CMK (cell line): ENCODE data around the gene MTMR12.
"Not testable (repeated sequence)": the region's sequence is repeated elsewhere in the genome, so short reads cannot be mapped to it uniquely, and the experiment has no call there.

Source experiments
- DNase-seq: peaks from one replicate; pipeline ENCODE4 v3.0.0-alpha.2; 2010; ENCODE audit warnings: low read depth

Gene MTMR12

DNA sequence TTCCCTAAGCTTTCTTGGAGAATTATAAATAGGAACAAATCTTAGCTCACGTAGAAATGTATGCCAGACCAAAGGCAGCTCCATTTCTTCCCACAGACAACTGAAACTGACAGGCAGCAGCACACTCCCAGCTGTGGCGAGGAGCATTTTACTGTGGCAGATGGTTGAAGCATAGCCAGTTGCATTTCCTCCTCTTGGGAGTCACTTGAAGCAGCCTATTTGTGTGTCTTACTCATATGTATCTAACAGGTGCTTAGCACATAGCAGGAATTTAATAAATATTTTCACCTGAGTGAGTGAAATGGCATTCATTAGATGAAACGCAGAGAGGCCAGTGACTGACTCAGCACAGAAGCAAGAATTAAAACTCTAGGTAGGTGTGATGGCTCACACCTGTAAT lies 12.3 kb upstream of the MTMR12 start:
- DNase-seq, result no peak

DNA sequence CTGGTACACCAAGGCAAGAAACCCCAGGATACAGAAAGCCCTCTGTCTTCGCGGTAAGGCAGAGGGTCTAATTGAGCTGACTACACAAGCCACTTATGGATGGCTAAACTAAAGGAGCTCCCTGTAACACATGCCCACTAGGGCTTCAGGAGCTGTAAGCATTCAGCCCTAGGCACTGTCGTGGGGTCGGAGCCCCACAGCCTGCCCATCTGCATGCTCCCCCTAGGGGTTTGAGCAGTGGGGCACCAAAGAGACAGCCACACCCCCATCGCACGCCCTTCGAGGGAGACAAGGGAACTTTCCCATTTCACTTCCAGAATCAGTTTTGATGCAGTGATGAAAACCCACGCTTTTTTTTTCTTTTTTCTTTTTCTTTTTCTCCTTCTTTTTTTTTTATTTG lies 11.0 kb upstream of the MTMR12 start:
- no peak for DNase-seq

DNA sequence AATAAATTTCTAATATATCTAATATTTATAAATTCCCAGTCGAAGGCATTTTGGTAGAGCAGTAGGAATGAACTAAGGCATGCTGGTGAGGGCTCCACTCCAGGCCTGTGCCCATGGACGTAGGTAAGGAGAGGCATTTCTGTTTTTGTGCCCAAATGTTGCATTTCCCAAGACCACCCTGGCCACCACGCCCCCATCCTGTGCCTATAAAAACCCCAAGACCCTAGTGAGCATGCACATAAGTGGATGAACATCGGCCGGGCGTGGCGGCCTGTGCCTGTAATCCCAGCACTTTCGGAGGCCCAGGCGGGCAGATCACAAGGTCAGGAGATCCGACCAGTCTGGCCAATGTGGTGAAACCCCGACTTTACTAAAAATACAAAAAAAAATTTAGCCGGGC lies 10.1 kb upstream of the MTMR12 start:
- DNase-seq, result no peak

DNA sequence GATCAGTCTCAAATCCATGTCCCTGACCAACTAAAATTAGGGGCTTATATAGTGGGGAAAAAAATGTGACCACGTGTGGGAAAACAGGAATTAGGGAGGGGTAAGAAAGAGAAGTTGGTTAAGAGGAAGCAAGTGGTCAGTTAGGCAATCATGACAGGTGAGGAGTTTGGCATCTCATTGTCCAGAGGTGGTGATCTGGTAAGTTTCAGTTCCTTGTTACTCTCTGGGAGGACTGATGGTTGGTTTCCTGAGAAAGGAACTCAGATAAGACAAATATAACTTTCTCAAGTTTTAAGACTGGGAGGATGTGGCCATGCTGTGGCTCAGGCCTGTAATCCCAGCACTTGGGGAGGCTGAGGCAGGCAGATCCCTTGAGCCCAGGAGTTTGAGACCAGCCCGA lies 9.0 kb upstream of the MTMR12 start:
- not testable (repeated sequence) for DNase-seq

DNA sequence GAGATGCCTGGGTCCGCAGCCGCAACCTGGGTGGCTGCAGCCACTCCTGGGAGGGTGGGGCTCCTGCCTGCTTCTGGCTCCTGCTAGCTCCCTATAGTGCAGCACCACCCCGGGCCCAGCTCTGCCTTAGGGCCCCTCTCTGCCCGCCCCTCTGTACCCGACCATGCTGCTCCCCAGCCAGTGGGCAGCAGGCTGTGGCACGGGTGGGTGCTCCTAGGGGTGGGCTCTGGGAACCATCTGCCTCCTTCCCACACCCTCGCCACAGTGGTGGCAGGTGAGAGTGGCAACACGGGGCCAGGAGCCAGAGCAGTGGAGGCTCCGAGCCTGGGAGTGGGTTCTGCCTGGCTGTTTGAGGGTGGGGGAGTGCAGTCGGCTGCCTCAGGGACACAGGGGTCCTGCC lies 7.8 kb upstream of the MTMR12 start:
- DNase-seq, result no peak

DNA sequence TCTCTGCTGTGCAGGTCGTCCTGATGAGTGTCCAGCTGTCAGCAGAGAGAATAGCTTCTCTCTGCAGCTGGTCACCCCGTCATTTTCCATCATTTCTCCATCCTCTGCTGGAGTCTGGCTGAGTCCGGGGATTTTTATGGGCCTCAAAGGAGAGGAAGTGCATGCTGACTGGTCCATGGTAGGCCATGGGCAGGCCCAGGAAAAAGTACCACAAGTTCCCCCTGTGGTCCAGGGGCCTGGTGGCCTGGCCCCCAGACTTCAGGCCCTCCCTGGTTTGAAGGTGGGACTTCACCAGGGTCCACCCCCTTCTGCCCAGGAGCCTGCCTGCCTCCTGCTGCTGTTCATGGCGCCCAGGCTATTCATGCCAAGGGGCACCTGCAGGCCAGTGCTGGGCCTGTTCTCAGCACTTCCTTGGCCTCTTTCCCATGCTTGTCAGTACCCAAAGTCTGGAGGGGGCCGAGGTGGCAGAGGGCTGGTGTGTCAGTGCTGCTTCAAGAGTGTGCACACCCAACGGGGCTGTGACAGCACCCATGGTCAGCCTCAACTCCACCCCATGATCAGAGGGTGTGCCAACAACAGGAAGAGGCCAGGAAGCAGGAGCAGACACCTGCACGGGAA lies 7.3 kb upstream of the MTMR12 start:
- no peak for DNase-seq

DNA sequence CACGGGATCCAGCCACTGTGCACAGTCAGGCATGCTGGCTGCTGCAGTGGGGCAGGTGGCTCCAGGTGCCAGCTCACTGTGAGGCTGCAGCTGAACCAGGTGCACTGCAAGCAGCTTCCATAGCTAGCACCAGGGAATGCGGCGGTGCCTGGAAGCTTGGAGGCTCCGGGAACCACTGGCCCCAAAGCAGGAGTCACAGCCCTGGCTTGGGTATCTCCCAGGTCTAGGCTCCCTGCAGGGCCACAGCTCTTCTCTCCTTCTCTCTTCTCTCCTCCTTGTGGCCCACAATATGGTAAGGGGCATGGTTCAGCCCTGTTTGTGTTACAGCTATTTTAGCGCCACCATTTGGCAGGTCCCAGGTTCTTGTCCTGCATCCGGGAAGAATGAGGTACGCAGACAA lies 6.7 kb upstream of the MTMR12 start:
- DNase-seq, result no peak

DNA sequence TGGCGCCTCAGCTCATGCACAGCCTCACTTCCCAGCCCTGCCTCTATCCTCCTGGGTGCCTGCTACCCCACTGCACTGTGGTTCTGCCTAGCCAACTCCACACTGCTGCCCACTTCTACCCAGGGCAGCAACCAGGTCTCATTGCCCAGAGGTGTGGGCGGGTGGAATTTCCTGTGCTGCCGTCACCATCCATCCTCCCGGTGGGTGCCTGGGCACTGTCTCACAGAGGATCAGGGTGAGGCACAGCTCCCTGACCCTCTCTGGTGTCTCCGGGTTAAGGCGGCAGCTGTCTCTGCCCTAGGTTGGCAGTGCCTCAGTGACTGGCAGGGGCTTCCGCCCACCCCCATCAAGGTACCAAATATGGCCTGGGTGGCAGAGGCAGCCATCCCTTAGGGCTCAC lies 4.3 kb upstream of the MTMR12 start:
- no peak for DNase-seq

DNA sequence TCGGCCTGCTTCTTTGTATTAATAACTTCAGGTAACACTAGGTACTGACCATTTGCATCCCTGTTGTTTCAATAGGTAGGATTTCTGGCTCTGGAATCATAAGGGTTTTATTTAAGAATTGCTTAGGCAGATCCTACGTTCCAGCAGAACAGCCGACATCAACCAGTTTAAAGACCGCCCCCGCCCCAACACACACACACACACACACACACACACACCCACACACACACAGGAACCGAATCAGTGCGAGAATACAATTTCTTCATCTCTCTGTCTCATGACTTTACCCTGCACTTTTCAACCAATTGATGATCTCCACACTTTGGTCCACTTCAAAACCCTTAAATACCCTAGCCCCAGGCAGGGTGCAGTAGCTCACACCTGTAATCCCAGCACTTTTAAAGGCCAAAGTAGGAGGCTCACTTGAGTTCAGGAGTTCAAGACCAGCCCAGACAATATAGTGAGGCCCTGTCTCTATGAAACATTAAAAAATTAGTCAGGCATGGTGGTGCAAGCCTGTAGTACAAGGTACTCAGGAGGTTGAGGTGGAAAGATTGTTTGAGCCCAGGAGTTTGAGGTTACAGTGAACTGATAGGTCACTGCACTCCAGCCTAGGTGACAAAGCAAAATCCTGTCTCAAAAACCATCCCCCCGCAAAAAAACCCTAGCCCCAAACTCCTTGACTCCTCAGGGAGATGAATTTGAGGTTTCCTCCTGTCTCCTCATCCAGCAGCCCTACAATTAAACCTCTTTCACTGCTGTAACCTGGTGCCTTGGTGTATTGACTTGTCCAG lies 2.7 kb upstream of the MTMR12 start:
- no peak for DNase-seq

DNA sequence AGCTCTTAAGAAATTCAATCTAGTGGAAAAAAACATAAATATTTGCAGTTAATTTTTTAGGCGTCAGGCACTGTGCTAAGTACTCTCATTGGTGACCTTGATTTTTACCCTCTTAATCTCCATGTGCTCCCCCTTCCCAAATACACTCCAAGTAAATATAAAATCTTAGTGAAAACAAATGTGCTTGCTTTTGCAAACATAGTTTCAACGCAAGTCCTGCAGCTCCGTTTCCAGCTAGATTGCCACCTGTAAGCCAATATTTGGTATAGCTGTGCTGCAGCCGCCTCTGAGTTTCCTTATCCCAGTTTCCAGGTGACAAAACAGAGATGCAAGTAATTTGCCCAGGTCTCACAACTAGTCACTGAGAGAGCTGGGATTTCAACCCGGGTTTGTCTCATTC lies 1.9 kb upstream of the MTMR12 start:
- no peak for DNase-seq

DNA sequence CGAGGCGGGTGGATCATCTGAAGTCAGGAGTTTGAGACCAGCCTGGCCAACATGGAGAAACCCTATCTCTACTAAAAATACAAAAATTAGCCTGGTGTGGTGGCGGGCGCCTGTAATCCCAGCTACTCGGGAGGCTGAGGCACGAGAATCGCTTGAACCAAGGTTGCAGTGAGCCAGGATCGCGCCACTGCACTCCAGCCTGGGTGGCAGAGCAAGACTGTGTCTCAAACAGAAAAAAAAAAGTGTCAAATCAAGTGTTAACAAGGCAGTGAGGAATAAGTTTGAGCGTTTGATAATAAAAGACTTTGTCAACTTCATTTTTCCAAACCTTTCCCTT lies 1.4 kb upstream of the MTMR12 start:
- DNase-seq, result not testable (repeated sequence)

DNA sequence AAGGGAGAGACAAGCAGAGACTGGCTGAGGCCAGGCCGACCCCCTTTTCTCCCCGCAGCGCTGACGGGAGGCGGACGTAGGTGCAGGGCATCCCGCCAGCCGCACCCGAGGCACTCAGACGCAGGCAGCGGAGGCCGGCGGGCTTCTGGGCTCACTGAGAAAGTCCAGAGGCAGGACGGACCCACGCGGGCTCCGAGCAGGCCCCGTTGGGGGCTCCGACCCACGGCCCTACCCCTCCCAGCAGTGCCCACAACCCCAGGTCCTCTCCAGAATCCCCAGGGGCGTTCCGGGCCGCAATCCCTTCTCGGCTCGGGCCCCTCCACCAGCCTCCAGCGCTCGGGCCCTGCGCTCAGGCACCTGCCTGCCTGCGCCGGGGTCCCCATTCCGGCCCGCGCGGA lies 543 bp downstream of the MTMR12 start:
- DNase-seq, result no peak

DNA sequence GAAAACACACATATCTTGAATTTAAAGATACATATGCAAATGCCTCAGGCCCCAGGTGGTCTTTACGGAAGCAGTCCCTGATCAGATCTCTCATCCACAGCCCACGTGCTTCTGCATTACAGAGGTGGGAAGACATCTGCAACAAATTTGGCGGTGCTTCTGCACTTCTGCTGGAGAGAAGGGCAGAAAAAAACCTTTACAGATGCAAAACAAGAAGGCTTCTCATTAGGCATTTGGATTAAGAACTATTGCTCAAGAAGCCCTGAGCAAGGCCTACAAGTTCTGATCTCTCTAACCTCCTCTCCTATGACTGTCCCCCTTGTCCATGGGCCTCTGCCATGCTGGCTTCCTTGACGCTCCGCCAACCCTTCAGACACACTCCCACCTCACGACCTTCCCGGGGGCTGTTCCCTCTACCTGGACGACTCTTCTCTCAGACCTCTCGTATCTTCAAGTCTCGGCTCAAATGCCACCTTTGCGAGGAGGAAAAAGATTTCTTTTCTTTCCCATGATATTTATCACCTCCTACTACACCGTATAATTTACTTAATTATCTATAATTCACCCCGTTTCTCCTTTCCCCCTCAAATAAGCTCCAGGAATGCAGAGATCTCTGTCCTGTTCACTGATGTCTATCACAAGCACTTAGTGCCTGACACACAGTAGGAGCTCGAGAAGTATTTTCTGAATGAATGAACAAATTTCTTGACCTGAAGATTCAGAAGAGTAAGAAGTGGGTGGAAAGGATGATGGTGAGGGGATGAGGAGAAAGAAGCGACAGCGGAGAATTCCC lies 1.1 kb downstream of the MTMR12 start:
- no peak for DNase-seq

DNA sequence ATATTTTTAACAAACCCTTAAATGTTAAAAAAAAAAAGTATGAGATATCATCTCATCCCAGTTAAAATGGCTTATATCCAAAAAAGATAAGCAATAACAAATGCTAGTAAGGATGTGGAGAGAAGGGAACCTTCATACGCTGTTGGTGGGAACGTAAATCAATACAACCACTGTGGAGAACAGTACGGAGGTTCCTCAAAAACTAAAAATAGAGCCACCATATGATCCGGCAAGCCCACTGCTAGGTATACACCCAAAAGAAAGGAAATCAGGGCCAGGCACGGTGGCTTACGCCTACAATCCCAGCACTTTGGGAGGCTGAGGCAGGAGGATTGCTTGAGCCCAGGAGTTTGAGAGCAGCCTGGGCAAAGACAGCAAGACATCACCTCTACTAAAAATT lies 3.0 kb downstream of the MTMR12 start:
- no peak for DNase-seq

DNA sequence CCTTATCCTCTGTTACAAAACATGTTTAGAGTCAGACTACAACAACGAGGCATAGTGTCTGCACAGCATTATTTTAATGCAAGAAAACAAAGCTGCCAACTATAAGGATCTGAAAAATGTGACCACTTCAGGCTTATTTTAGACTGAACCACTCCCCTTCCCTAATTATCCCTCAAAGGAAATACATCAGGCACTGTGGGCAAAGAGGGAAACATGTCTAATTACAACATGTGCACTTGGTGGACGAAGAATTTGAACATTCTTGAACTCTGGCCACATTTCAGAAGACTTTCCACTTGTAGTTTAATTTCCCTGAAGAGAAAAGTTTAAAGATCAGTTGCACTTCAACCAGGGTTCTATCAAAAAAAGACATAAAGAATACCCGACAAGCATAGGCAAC lies 3.8 kb downstream of the MTMR12 start:
- DNase-seq, result no peak

DNA sequence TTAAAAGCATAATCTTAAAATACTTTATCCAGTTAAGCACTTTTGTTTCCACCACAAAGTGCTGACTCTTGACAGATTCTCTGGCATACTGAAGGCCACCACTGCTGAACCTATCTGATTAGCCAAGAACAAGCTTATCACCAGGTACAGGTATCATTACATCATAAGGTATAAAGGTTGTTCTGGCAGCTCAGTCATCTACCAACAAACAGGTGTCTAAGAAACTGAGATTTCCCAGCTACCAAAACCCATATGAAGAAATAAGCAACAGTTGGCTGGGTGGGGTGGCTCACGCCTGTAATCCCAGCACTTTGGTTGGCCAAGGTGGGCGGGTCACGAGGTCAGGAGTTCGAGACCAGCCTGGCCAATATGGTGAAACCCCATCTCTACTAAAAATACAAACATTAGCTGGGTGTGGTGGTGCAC lies 5.0 kb downstream of the MTMR12 start:
- DNase-seq, result no peak

DNA sequence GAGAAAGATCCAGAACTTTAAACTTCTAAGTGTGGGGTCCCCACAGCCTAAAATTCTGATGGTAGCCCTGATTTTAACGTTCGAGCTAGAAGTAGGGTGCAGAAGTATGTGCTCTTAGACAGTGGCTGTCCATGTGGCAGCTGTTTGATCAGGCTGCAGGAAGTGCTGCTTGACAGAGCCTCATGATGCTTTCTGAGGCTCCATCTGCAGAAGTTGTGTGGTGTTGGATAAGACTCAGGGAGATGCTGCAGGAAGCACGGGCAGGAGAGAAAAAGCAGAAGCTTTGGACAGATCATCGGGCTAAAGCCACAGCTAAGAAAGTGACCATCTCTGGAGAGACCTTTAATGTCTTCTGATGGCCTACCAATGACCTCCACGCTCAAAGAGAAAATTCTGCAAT lies 8.1 kb downstream of the MTMR12 start:
- peak; percentile 90 for DNase-seq

DNA sequence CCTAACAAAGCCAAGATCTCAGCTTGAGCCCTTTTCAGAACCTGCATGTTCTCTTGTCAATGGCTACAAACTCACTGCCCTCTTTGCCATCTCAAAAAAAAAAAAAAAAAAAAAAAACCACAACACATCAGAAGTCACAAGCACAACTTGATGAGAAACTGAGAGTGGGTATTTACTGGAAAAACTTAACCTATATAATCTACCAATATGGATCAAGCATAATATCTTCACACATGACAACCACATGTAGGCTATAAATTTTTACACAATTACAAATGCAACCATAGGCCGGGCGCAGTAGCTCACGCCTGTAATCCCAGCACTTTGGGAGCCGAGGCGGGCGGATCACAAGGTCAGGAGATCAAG lies 9.0 kb downstream of the MTMR12 start:
- no peak for DNase-seq

DNA sequence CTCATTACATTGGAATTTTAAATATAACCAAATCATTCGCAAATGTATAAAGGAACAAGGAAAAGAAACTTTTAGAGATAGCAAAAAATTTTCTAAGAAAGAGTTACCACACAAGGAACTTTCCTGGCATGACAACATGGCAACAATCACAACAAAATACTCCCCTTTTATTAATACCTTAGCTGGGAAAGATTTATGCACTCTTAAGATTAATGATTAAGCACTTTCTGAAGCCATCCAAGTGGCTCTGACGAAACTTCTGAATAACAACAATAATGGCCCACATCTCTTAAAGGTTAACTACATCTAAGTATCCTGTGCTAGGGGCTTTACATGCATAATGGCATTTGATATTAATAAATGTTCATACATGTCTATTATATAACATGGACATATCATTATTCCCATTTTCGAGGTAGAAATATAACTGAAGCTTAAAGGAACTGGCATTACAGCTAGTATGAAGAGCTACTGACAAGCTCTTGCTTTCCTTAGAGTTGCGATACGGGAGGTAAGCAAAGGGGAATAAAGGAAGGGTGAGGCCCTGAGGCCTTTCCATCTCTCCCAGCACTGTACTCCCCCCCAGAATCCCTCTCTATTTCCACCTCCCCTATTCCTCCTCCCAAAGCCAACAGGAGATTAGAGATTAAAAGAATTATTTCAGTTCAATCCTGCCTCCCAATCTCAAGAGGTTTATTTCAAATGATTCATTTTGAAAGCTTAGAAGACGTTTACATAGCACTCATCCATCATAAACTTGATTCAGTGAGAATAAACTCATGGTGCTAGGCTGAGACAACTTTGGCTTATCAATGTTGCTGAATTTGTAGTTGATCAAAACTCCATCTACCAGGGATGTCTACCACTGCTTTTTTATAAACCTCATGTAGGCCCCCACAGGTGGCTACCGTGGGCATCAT lies 9.6 kb downstream of the MTMR12 start:
- no peak for DNase-seq

DNA sequence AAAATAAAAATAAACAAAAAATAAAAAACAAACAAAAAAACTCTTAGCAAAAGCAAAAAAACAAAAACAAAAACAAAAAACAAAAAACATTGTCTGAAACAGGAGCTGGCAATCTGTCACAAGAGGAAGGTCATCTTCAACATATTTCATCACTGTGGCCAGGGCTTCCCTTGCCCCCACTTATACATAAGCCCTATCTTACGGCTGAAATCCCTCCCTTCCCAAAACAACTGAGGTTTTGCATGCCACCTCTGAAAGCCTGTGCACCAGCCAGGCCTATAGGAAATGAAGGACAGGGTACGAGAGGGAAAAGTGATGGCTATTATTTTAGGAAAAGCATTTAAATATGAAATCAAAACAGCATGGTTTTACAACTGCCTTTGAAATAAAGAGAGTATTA lies 10.8 kb downstream of the MTMR12 start:
- DNase-seq, result no peak

DNA sequence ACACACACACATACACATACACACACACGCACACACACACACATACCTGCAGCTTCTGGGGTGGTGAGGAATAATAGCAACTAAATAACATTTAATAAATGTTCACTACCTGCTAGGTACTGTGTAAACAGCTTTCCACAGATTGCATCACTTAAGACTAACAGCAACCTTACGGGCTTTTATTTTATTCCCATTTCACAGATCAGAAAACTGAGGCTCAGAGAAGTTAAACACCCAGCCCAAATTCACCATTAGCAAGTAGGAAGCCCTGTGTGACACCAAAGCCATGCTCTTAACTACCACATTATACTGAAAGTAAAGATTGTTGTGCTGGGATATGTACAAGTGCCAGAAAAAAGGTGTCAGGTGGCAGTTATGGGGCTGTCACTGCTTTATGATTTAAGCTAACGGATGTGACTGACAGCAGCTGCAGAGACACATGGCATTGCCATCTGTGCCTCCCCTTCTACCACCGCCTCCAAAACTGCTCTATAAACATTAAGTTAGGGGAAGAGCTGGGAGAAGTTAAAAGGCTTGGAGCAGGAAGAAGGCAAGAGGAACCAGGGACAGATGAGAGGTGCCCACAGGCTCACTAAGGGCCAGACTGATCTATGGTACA lies 13.6 kb downstream of the MTMR12 start:
- no peak for DNase-seq

DNA sequence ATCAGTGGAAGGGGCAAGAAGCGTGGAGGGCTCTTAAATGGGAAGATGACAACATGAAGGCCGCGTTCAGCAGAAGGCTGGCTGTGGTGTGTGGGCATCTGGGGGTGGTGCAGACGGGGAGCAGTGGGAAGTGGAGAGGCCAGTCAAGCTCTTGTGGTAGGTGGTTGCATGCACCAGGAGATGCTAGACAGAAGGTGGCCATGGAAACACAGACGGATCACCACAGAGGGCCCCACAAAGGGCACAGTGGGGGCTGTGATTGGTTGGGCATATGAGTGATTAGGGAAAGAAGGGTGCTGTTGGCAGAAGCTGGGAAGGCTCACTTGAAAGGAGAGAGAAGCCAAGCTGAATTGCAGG lies 14.7 kb downstream of the MTMR12 start:
- no peak for DNase-seq
